ENCODE data around the gene DBF4B.

- TF ChIP-seq POGZ (CRISPR knock-in tag; IDR thresholded peaks at IDR 0.05) (no peak), RXRA (CRISPR knock-in tag; IDR thresholded peaks at IDR 0.05) (no peak), ATF3 (CRISPR knock-in tag; IDR thresholded peaks at IDR 0.05) (no peak), PHB2 (IDR thresholded peaks at IDR 0.05; ENCODE audit: partially characterized antibody) (no peak), FIP1L1 (IDR thresholded peaks at IDR 0.05; ENCODE audit: borderline replicate concordance, insufficient read depth, low read depth, low read length) (no peak), JUN (CRISPR knock-in tag; IDR thresholded peaks at IDR 0.05) (no peak), IRF2 (CRISPR knock-in tag; IDR thresholded peaks at IDR 0.05) (no peak), RFX5 (IDR thresholded peaks at IDR 0.05; ENCODE audit: low read depth, low read length) (no peak), GTF3A (CRISPR knock-in tag; conservative IDR thresholded peaks at IDR 0.05) (no peak)
Measured at GRCh38 chr17:44738214-44738906, 29.9 kb downstream of the DBF4B start.

Data from HepG2 (cell line).